BLaER1 (cell line): ENCODE results near the gene MREG.
"Not testable (repeated sequence)": the region's sequence is repeated elsewhere in the genome, so short reads cannot be mapped to it uniquely, and the experiment has no call there.

Experiments used
- H3K27ac ChIP-seq: shearing (Covaris generic); formaldehyde crosslinking; 2 replicates; pipeline ENCODE4 v1.8.1; 2022
- H3K27me3 ChIP-seq: shearing (Covaris generic); formaldehyde crosslinking; 2 replicates; pipeline ENCODE4 v1.8.1; 2022
- H3K36me3 ChIP-seq: shearing (Covaris generic); formaldehyde crosslinking; 2 replicates; pipeline ENCODE4 v1.8.1; 2022
- H3K4me1 ChIP-seq: shearing (Covaris generic); formaldehyde crosslinking; 2 replicates; pipeline ENCODE4 v1.8.1; 2022
- H3K4me2 ChIP-seq: shearing (Covaris generic); formaldehyde crosslinking; 2 replicates; pipeline ENCODE4 v1.8.1; 2022
- H3K4me3 ChIP-seq: shearing (Covaris generic); formaldehyde crosslinking; 2 replicates; pipeline ENCODE4 v1.8.1; 2022
- H3K9ac ChIP-seq: shearing (Covaris generic); formaldehyde crosslinking; 2 replicates; pipeline ENCODE4 v1.8.1; 2022
- H3K9me3 ChIP-seq: shearing (Covaris generic); formaldehyde crosslinking; 2 replicates; pipeline ENCODE4 v1.8.1; 2022
- H4K20me1 ChIP-seq: shearing (Covaris generic); formaldehyde crosslinking; 2 replicates; pipeline ENCODE4 v1.8.1; 2022
- Cebpa-rat ChIP-seq: shearing (Covaris generic); IDR thresholded peaks from 2 replicates; pipeline ENCODE4 v1.8.1; 2022

The MREG gene

GRCh38 chr2:215942194-215942593, 71.2 kb downstream of the MREG start:
- Histone ChIP-seq H3K4me1 (no peaks in the 10 kb centered on the region), H4K20me1 (no peaks in the 10 kb centered on the region), H3K9ac (no peak overlapping the region), H3K4me2 (no peak overlapping the region), H3K27ac (no peak overlapping the region), H3K9me3 (no peaks in the 10 kb centered on the region), H3K27me3 (no peaks in the 10 kb centered on the region), H3K4me3 (no peak overlapping the region), H3K36me3 (peaks cover 13% of the 10 kb centered on the region; the same call in 1 of the 2 replicates)
- no peak for TF ChIP-seq Cebpa-rat

- Histone ChIP-seq H3K9me3 (no peaks in the 10 kb centered on the region), H3K27me3 (no peaks in the 10 kb centered on the region), H3K4me1 (no peaks in the 10 kb centered on the region), H3K4me3 (no peak overlapping the region), H3K27ac (no peak overlapping the region), H3K36me3 (peaks cover 13% of the 10 kb centered on the region; the same call in 1 of the 2 replicates), H4K20me1 (no peaks in the 10 kb centered on the region), H3K4me2 (no peak overlapping the region), H3K9ac (no peak overlapping the region)
- no peak for TF ChIP-seq Cebpa-rat
Observed at GRCh38 chr2:215941726-215942125, 71.6 kb downstream of the MREG start.

GRCh38 chr2:215940645-215941184, 72.6 kb downstream of the MREG start:
- no peaks in the 10 kb centered on the region for H3K27me3 ChIP-seq
- no peaks in the 10 kb centered on the region for H4K20me1 ChIP-seq
- peaks cover 13% of the 10 kb centered on the region; the same call in 1 of the 2 replicates for H3K36me3 ChIP-seq

GRCh38 chr2:215937190-215937589, 76.2 kb downstream of the MREG start:
- Histone ChIP-seq H3K4me3 (no peak overlapping the region), H3K4me2 (no peak overlapping the region), H4K20me1 (no peaks in the 10 kb centered on the region), H3K9ac (no peak overlapping the region), H3K27ac (no peak overlapping the region), H3K9me3 (no peaks in the 10 kb centered on the region), H3K4me1 (no peaks in the 10 kb centered on the region), H3K27me3 (no peaks in the 10 kb centered on the region), H3K36me3 (0 out of 2 replicates have a peak, but pooled peaks cover 8% of the 10 kb centered on the region)
- no peak for TF ChIP-seq Cebpa-rat

More at GRCh38 chr2:215940645-215941184, 72.6 kb downstream of the MREG start:
- Histone ChIP-seq H3K4me3 (no peak overlapping the region), H3K4me1 (no peaks in the 10 kb centered on the region), H3K4me2 (no peak overlapping the region), H3K27ac (no peak overlapping the region), H3K9ac (no peak overlapping the region), H3K9me3 (no peaks in the 10 kb centered on the region)
- no peak for TF ChIP-seq Cebpa-rat

- Histone ChIP-seq H4K20me1 (no peaks in the 10 kb centered on the region), H3K9me3 (no peaks in the 10 kb centered on the region), H3K27me3 (no peaks in the 10 kb centered on the region), H3K36me3 (no peaks in the 10 kb centered on the region), H3K4me1 (no peaks in the 10 kb centered on the region), H3K9ac (no peak overlapping the region), H3K27ac (no peak overlapping the region), H3K4me3 (no peak overlapping the region), H3K4me2 (no peak overlapping the region)
- TF ChIP-seq Cebpa-rat, result no peak
Observed at GRCh38 chr2:215933151-215933550, 80.2 kb downstream of the MREG start.

GRCh38 chr2:215931256-215931903, 82.0 kb downstream of the MREG start:
- Histone ChIP-seq H3K9me3 (no peaks in the 10 kb centered on the region), H3K27ac (no peak overlapping the region), H3K4me2 (no peak overlapping the region), H3K9ac (no peak overlapping the region), H3K36me3 (no peaks in the 10 kb centered on the region), H4K20me1 (no peaks in the 10 kb centered on the region), H3K4me3 (no peak overlapping the region), H3K27me3 (no peaks in the 10 kb centered on the region), H3K4me1 (no peaks in the 10 kb centered on the region)
- TF ChIP-seq Cebpa-rat, result no peak

- no peaks in the 10 kb centered on the region for H3K27me3 ChIP-seq
- H3K4me3 ChIP-seq, result no peak overlapping the region
- no peak overlapping the region for H3K4me2 ChIP-seq
- no peak for TF ChIP-seq Cebpa-rat
- no peaks in the 10 kb centered on the region for H3K36me3 ChIP-seq
- no peak overlapping the region for H3K9ac ChIP-seq
- no peaks in the 10 kb centered on the region for H3K9me3 ChIP-seq
- H3K27ac ChIP-seq, result no peak overlapping the region
- no peaks in the 10 kb centered on the region for H3K4me1 ChIP-seq
- H4K20me1 ChIP-seq, result no peaks in the 10 kb centered on the region
Observed at GRCh38 chr2:215930505-215931253, 82.7 kb downstream of the MREG start.

- H4K20me1 ChIP-seq, result no peaks in the 10 kb centered on the region
- H3K27ac ChIP-seq, result no peak overlapping the region
- no peaks in the 10 kb centered on the region for H3K4me1 ChIP-seq
- H3K9me3 ChIP-seq, result no peaks in the 10 kb centered on the region
- no peak overlapping the region for H3K9ac ChIP-seq
- no peak overlapping the region for H3K4me2 ChIP-seq
- TF ChIP-seq Cebpa-rat, result no peak
- no peaks in the 10 kb centered on the region for H3K36me3 ChIP-seq
- no peak overlapping the region for H3K4me3 ChIP-seq
- H3K27me3 ChIP-seq, result no peaks in the 10 kb centered on the region
Observed at GRCh38 chr2:215929602-215930335, 83.6 kb downstream of the MREG start.

GRCh38 chr2:215928086-215928485, 85.3 kb downstream of the MREG start:
- no peak for TF ChIP-seq Cebpa-rat
- Histone ChIP-seq H3K4me1 (no peaks in the 10 kb centered on the region), H3K27me3 (no peaks in the 10 kb centered on the region), H3K4me3 (no peak overlapping the region), H4K20me1 (no peaks in the 10 kb centered on the region), H3K36me3 (no peaks in the 10 kb centered on the region), H3K9me3 (no peaks in the 10 kb centered on the region), H3K27ac (no peak overlapping the region), H3K4me2 (no peak overlapping the region), H3K9ac (no peak overlapping the region)

GRCh38 chr2:215926992-215927391, 86.4 kb downstream of the MREG start:
- not testable (repeated sequence) for H3K4me2 ChIP-seq, H3K9ac ChIP-seq, H3K4me1 ChIP-seq, H3K27ac ChIP-seq, H3K4me3 ChIP-seq, H3K36me3 ChIP-seq, H4K20me1 ChIP-seq, H3K9me3 ChIP-seq, H3K27me3 ChIP-seq
